HepG2 (cell line): ENCODE measurements around the gene LRP1B.

ENCODE experiments used
- EP300 ChIP-seq, 3 experiments: sonication (generic) in 1 of 3; formaldehyde crosslinking in 1 of 3; IDR thresholded peaks; 2 replicates each; pipeline versions ENCODE4 v1.5.1 to v1.6.1; 2011 to 2020; ENCODE audit warnings: low read depth in 2 of 3, low read length in 2 of 3, borderline replicate concordance in 1 of 3, improper control_type of control experiment in 1 of 3, mild to moderate bottlenecking in 1 of 3, missing genetic modification reagents in 1 of 3, moderate library complexity in 1 of 3
- ZBTB33 ChIP-seq: sonication (generic); formaldehyde crosslinking; IDR thresholded peaks from 2 replicates; pipeline ENCODE4 v1.4.0; 2020; ENCODE audit warnings: missing genetic modification reagents

DNA sequence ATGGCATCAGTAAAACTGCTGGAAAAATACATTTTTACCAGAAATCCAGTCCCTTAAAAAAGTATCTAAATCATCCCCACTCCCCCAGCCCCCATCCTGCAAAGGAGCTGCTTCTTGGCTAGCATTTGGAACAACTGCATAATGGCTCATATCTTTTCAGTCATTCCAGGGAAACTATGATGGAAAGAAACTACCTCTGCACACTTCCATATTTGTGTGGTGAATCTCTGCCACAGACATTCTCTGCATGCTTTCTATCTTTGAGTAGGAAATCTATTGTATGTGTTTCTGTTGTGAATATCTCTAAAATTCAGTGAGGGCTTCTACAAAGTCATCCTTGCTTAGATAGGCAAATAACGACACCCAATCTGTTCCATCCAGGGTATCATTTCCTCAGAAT, 632.3 kb downstream of the LRP1B start:
- TF ChIP-seq ZBTB33 (no peak), EP300 (IDR thresholded peaks at IDR 0.05; ENCODE audit: low read depth in 2 of 2, low read length in 2 of 2) (no peak), EP300 (CRISPR knock-in tag; IDR thresholded peaks at IDR 0.05; ENCODE audit: borderline replicate concordance) (no peak)
